HG03520 (cell line): ENCODE measurements around the gene VSIR.

Experiments
- ATAC-seq: cut with Tn5 transposase; IDR thresholded peaks from one replicate; pipeline ENCODE4 v1.9.1; 2021; ENCODE audit warnings: mild to moderate bottlenecking, moderate library complexity; ENCODE audit not compliant: unreplicated experiment

VSIR gene

DNA sequence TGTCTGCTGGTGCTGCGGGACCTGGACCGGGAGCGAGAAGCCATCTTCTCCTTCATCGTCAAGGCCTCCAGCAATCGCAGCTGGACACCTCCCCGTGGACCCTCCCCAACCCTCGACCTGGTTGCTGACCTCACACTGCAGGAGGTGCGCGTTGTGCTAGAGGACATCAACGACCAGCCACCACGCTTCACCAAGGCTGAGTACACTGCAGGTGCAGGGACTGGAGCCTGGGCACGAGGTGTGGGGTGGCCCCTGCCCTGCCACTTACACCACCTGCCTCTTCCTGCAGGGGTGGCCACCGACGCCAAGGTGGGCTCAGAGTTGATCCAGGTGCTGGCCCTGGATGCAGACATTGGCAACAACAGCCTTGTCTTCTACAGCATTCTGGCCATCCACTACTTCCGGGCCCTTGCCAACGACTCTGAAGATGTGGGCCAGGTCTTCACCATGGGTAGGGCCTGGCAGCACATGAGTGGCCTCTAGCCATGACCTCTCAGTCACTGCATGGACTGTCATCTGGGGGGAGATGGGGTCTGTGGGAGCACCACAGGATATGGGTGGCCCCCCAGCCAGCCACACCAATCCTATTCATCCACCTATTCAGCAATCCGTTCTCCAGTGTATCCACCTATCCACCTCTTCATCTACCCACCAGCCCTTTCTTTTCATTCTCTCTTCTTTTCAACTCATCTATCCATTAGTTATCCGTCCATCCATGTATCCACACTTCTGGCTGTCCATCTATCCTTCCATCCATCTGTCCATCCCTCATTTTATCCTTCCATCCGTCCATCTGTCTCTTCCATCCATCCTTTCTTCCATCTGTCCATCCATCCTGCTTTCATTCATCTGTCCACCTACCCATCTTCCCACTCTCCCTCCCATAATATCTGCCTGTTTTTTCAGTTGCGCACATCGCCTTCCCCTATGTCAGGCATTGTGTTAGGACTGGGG, 34.5 kb upstream of the VSIR start:
- ATAC-seq: no peak

DNA sequence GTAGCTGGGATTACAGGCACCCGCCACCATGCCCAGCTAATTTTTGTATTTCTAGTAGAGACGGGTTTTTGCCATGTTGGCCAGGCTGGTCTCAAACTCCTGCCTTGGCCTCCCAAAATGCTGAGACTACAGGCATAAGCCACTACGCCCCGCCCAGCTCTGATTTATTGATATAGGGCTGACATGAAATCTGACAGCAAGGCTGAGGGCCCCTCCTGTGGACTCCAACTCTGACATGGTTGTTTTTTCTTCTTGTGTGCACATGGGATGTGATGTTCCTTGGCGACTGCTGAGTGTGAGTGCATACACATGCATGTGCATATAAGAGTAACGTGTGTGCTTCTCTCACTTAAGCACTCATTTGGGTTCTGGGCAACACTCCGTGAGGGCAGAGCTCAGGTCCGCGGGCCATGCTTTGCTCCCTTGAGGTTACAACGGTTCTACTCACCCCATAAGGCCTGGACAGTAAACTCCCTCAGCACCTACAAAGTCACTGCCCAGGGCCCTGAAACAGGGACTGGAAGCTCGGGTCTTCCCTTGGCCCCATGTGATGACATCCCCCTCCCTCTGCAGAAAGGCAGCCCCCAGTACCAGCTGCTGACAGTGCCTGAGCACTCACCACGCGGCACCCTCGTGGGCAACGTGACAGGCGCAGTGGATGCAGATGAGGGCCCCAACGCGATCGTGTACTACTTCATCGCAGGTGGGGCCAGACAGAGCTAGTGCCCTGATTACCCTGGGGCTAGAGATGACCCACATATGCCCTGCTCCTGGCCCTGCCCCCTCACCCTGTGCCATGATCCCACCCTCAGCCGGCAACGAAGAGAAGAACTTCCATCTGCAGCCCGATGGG, 33.6 kb upstream of the VSIR start:
- no peak for ATAC-seq

DNA sequence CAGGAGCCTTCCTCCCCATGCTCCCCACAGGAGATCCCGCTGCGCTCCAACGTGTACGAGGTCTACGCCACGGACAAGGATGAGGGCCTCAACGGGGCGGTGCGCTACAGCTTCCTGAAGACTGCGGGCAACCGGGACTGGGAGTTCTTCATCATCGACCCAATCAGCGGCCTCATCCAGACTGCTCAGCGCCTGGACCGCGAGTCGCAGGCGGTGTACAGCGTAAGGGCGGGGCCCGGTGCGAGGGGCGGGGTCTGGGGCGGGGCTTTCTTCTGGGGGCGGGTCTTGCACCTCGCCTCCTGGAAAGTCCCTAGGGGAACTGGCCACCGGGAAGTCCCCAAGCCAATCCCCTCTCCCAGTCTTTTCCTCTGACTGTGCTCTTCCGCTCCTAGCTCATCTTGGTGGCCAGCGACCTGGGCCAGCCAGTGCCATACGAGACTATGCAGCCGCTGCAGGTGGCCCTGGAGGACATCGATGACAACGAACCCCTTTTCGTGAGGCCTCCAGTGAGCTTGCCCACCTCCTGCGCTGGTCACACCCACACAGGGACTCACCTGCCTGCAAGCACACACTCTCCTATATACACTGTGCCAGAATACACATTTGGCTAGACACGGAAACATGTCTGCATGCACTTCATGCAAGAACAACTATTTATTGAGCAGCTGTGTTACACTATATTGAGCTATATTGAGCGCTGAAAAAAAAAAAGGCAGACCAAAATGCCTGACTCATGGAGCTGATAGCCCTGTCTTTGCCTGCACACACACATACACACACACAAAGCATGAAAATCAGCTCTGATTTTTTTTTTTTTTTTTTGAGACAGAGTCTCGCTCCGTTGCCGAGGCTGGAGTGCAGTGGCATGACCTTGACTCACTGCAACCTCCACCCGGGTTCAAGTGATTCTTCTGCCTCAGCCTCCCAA, 32.7 kb upstream of the VSIR start:
- no peak for ATAC-seq

DNA sequence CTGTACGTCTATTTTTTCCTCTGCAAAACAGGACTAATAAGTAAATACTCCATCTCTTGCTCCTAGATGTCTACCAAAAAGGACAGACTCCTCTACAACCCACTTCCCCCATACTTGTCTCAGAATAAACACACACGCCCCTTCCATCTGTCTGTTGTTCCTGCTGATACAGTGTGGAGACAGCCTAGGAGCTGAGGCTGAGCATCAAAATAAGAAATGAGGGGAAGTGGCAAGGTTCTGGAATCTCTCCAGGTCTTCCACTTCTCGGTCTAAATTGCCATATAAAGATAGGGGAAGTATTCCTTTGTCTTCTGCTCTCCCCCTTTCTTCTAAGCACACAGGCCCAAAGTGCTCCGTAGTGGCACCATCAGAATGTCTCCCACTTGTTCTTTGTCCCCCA, 30.8 kb upstream of the VSIR start:
- no peak for ATAC-seq

DNA sequence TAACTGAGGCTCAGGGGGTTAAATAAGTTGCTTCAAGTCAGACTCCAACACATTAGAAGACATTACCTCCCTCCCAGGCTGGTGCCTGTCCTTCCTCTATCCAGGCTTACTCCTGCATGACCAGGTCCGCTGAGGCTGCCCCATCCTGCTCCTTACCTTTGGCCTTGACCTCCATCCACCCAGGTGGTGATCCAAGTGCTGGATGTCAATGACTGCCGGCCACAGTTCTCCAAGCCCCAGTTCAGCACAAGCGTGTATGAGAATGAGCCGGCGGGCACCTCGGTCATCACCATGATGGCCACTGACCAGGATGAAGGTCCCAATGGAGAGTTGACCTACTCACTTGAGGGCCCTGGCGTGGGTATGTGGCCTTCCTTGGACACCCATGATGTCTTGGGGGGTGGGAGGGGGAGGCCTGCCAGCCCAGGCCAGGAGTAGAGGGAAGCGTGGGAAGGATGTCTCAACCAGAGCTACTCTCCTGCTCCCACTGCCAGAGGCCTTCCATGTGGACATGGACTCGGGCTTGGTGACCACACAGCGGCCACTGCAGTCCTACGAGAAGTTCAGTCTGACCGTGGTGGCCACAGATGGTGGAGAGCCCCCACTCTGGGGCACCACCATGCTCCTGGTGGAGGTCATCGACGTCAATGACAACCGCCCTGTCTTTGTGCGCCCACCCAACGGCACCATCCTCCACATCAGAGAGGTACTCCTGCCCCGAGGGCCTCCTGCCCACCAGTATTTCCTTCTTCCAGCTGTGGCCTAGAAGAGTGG, 29.6 kb upstream of the VSIR start:
- no peak for ATAC-seq

DNA sequence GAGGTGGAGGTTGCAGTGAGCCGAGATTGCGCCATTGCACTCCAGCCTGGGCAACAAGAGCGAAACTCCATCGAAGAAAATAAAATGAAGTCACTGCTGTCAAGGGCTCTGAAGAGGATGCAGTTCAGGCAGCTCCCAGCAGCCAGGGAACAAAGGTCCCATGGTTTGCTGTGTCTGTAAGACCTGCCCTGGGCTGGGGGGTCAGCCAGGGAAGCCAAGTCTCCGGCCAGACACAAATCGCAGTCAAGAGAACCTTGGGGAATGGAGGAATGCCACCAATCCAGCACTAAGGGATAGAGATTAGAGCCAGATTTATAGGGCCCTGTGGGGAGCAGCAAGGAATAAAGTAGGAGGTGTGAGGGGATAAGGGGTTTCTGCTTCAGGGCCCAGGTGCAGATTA, 28.9 kb upstream of the VSIR start:
- ATAC-seq: no peak

DNA sequence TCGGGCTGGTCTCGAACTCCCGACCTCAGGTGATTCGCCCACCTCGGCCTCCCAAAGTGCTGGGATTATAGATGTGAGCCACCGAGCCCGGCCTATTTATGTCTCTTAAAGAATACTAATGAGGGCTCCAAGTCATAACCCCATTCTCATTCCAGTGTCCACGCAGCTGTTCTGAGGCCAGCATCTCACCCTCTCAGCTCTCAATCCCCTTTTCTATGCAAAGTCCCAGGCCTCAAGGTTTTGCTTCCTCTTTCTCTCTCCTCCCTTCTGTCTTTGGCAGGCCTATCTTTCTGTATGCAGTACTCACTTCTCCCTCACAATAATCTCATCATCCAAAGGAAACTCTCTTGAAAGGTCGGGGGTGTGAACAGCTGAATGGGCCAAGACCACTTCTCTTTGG, 28.0 kb upstream of the VSIR start:
- ATAC-seq: peak; percentile 76

DNA sequence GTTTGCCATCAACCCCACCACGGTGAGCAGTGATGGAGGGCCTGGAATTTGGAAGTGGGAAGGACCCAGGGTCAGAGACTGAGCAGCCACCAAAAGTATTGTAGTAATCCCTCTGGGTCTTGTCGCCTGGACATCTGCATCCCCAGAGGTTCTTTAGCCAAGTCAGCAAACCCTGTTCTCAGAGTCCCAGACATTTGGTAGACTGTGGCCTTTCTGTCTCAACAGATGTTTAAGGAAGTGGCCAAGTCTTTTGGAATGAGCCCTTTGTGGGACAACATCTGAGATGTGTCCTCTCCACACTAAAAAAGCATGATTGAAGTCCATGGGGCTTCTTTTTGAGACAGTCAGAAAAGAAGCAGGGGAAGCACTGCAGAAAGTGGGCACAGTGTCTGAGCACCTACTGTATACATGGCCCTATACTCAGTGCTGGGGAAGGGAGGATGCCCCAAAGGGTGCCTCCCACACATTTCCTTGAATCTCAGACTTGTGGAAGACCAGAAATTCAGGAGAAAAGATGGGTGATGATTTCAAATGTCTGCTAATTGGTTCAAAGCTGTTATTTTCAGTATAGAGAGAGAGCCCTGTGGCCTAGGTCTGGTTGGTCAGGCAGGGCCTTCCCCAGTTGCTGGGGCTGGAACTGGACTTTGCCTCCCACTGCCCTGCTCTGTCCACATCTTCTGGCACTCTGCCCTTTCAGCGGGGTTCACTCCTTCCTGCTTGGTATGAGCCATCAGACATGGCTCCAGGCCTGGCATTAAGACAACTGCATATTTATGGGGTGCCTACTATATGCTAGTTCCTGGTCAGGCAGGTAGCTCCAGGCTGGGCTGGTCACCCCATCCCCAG, 26.5 kb upstream of the VSIR start:
- no peak for ATAC-seq

DNA sequence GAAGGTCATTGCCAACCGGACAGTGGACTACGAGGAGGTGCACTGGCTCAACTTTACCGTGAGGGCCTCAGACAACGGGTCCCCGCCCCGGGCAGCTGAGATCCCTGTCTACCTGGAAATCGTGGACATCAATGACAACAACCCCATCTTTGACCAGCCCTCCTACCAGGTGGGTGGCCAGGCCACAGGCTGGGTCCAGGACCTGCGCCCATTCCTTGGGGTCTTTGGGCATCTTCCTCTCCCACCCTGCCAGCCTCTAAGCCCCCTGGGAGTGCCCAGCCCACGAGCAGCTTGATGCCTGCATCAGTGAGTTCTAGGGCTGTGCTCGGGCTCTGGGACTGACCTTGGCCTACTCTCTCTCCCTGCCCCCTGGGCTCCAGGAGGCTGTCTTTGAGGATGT, 25.8 kb upstream of the VSIR start:
- ATAC-seq: no peak

DNA sequence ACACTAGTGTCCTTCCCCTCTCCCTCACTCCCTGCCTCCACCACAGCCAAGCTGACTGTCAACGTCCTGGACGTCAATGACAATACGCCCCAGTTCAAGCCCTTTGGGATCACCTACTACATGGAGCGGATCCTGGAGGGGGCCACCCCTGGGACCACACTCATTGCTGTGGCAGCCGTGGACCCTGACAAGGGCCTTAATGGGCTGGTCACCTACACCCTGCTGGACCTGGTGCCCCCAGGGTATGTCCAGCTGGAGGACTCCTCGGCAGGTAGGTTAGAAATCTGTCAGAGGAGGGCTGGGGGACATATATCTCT, 24.9 kb upstream of the VSIR start:
- ATAC-seq: no peak

DNA sequence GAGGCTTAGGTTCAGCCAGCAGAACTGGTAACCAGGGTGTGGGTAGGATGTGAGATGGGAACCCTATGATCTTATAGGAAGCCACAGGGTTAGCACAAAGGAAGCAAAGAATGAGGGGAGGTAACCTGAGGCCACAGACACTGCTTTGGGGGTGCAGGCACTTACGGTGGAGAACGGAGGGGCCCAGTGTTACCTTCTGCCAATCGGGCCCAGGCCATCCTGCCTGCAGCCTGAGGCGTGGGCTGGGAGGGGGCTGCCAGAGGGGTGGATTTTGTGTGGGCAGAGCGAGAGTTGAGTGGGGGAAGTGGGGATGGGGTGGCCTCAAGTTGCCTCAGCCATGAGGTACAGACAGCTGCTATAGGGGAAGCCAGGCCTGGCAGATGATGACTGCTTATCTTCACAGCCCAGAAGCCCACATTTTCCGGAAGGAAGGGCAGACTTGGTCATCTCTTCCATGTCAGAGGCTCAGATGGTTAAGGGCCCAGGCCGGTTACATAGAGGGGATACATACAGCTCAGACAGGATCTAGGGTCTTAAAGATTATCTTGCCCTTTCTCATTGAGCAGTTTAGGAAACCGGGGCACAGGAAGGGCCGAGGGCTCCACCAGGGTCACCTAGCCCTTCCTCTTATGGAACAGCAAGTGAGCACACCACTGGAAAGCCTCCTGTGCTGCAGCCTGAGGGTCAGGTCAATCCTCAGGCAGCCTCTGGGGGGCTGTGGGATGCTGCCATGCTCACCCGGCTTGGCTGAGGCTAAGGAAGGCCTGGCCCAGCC, 24.4 kb upstream of the VSIR start:
- no peak for ATAC-seq

DNA sequence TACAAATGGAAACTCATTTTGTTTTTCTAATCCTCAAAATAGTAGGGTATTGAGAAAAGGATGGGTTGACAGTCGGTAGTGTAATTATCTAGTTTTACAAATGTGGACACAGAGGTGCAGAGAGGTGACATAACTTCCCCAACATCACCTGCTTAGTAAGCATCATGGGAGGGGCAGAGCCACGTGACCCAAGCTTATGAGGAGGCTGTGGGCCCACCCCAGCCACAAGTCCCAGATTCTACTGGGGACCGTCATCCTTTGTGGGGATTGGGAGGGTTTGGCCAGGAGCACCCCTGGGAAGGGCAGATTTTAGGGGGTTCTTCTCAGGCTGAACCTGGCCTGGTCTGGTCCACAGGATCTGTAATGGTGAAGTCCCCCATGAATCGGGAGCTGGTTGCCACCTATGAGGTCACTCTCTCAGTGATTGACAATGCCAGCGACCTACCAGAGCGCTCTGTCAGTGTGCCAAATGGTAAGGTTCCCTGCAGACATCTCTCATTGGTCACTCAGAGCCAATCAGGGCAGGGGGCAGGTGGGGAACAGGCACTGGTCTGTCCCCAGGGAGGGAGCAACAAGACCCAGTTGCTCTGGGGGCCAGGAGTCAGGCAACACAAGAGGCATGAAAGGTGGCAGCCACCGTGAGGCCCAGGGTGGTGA, 23.6 kb upstream of the VSIR start:
- ATAC-seq: no peak

DNA sequence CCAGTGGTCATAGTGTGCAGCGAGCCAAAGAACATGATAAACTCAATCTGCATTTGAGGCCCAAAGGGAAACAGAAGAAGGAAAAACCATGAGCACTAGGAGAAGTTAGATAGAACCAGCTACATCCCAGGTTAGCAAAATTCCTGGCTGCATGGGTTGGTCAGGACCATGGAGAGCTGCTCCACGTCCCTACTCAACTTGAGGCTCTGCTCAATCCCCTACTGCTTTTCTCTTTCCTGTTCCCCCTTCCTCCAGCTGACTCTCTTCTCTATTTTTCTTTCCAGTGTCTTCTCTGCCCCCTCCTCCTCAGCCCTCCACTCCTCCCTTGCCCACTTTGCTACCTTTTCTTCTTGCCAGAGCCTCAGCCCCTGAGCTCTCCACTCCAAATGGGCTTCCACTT, 21.9 kb upstream of the VSIR start:
- ATAC-seq: no peak

DNA sequence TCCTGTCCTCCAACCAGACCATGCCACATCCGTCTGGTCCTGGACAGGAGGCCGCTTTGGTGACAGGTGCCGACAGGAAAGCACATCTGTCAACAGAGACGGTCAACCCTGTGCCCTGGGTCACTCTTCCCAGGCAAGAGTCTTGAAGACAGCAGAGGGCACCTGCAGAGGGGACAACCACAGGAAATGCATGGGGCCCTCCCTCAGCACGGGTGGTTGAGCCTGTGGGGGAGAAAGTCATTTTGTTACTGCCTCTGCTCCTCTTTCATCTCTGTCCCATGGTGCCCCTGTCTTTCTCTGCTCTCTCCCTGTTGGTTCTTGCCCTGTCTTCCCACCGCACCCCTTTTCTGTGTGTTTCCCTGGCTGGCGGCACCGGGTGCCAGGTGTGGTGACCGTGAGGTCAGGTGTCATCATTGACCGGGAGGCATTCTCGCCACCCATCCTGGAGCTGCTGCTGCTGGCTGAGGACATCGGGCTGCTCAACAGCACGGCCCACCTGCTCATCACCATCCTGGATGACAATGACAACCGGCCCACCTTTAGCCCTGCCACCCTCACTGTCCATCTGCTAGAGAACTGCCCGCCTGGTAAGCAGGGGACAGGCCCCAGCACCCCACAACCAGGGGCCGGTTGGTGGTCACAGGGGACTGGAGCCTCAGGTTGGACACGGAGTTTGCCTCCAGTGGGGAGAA, 17.6 kb upstream of the VSIR start:
- no peak for ATAC-seq

DNA sequence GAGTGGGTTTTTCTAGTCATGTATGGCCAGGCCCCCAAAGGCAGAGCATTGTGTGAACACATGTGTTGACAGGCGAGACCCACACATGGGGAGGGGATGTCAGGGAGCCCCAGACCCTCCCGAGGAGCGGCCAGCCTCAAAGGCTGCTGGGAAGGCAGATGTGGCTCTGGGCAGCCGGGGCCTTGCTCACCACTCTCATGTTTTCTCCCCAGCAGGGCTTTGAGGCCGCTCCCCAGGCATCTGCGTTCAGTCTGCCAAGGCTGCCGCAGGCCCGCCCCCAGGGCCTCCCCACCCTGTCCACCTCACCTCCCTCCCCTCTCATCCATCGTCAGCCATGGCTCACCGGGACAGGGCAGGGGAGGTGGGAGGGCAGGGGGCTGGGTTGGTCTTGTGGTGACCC, 16.6 kb upstream of the VSIR start:
- ATAC-seq: no peak

DNA sequence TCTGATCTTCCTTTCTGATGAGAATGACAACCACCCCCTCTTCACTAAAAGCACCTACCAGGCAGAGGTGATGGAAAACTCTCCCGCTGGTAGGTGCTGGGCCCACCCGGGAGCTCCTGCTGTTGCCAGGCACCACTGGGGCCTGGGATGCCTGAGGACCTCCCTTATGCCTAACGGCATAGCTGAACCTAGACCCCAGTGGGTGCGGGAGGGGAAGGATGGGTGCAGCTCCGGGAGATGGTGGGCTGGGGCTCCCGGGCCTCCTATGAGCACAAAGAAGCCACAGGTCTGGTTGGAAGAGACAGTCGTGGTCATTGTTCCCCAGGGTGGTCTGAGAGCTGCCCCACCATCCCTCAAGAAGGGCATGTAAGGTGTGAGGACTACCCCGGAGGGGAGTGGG, 15.6 kb upstream of the VSIR start:
- ATAC-seq: no peak

DNA sequence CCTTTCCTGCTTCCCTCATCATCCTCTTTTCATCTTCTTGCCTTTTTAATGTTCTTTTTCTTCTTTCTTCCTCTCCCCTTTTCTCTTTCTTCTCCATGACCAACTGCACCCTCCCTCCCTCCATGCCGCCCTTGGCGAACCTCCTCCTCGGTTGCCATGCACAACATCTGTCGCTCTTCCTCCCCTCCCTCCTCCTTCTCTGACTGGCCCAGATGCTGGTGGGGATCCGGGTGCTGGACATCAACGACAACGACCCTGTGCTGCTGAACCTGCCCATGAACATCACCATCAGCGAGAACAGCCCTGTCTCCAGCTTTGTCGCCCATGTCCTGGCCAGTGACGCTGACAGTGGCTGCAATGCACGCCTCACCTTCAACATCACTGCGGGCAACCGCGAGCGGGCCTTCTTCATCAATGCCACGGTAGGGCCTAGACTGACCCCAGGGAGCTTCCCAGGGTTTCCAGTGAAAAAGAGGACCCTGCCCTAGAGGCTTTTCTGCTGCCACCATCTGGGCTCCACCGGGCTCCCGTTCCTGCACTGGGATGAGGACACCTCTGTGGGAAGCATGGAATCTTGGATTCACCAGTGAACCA, 11.5 kb upstream of the VSIR start:
- ATAC-seq: no peak
